GM12874 (cell line): Measurements from ENCODE around the gene ATP5ME.

Experiments used
- CTCF ChIP-seq: IDR thresholded peaks from 2 replicates; pipeline ENCODE4 v1.5.1; 2011; ENCODE audit warnings: low read depth, mild to moderate bottlenecking, control low read depth, low read length, moderate library complexity; ENCODE audit not compliant: insufficient read depth

ATP5ME gene

DNA sequence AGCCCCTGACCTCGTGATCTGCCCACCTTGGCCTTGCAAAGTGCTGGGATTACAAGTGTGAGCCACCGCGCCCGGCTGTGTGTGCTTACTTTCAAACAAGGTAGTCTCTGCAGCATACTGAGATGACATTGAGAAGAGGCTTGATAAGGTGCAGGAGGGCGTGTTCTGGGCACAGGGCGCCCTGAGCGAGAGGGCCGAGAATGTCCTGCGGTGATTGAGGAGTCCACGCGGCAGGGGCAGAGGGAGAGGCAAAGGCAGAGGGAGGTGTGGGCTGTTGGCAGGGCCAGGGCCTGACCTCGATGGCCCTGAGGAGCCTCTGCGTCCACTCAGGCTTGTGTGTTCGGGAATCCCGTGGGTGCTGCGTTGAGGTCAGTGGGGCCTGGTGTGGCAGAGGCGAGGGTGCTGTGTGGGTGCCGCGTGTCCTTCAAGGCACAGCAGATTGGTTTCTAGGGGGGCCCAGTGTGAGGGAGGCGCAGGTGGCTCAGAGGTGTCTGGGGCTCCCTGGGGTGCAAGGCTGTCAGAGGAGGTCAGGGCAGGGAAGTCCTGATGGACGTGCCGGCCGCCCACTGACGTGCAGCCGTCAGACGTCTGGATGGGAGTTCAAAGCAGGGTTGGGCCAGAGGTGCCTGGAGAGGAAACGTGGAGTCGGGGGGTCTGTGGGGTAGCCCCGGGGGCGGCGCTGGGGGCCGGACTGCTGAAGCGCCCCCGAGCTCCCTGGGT, 43.7 kb upstream of the ATP5ME start:
- no peak for TF ChIP-seq CTCF

GRCh38 chr4:714087-714486, 40.0 kb upstream of the ATP5ME start:
- no peak for TF ChIP-seq CTCF

DNA sequence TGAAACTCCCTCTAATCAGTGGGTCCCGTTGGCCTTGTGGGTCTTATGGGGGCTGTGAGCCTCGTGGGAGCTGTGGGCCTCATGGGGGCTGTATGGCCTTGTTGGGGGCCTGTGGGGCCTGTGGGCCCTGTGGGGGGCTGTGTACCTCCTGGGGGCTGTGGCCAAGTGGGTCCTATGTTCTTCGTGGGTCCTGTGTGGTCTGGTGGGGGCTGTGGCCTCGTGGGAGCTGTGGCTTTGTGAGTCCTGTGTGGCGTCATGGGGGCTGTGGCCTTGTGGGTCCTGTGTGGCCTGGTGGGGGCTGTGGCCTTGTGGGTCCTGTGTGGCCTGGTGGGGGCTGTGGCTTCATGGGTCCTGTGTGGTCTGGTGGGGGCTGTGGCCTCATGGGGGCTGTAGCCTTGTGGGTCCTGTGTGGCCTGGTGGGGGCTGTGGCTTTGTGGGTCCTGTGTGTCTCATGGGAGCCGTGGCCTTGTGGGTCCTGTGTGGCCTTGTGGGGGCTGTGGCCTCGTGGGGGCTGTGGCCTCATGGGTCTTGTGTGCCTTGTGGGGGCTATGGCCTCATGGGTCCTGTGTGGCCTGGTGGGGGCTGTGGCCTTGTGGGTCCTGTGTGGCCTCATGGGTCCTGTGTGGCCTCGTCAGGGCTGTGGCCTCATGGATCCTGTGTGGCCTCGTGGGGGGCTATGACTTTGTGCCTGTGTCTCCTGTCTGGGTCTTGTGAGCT, 39.0 kb upstream of the ATP5ME start:
- no peak for TF ChIP-seq CTCF

DNA sequence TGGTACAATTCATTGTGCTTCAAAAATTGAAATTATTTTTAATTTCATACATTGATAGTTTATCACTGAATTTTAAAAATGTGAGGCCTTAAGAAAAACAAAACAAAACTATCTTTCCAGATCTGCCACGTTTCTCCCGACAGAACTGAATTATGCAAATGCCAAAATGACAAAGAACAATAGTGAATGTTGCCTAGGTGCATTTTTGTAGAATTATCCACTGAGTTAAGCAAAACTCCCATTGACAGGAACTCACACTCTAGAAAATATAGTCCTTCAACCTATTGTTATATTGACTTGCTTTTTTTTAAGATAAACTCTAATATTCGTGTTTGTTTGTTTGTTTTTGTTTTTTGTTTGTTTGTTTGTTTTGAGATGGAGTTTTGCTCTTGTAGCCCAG, 38.0 kb upstream of the ATP5ME start:
- TF ChIP-seq CTCF = no peak

DNA sequence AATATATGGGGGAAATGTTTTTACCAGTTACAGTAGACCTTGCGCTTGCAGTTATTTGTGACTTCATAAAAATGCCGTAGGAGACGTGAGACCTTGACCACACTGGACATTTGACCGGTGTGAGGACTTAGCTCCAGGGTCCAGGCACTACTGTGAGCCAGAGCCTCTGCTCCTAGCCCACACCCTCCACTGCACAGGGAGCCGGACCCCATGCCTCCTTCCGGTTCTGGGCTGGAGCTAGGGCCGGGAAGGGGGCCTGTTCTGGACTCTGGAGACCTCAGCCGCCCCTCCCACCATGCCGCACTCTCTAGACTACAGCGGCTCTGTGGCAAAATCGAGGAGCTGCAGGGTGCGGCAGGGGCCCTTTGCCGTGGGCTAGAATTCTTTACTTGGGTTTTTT, 36.8 kb upstream of the ATP5ME start:
- no peak for TF ChIP-seq CTCF

GRCh38 chr4:710116-710515, 36.0 kb upstream of the ATP5ME start:
- TF ChIP-seq CTCF = no peak

DNA sequence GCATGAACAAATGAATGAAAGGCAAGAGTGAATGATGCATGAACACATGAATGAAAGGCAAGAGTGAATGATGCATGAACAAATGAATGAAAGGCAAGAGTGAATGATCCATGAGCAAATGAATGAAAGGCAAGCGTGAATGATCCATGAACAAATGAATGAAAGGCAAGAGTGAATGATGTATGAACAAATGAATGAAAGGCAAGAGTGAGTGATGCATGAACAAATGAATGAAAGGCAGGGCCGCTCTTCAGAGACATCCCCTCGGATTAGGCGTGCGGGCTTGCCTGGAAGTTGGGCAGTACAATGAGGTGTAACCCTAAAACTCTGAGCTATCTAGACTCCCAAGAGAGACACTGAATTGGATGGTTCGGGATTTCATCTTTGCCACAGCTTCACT, 35.3 kb upstream of the ATP5ME start:
- TF ChIP-seq CTCF = no peak

GRCh38 chr4:708631-708933, 34.5 kb upstream of the ATP5ME start:
- no peak for TF ChIP-seq CTCF
